Loucy (cell line): ENCODE data around the gene MEPCE.

Experiments
- H2AFZ ChIP-seq: fragments of 200-600 bp; sonication (generic); 2 replicates; pipeline ENCODE4 v1.6.0; 2016; ENCODE audit warnings: antibody characterized with exemption, mild to moderate bottlenecking, low read length, moderate library complexity
- H3F3A ChIP-seq: fragments of 200-600 bp; 2 replicates; pipeline ENCODE4 v1.6.0; 2016; ENCODE audit warnings: antibody characterized with exemption, low read depth, mild to moderate bottlenecking
- H3K27me3 ChIP-seq: fragments of 200-600 bp; sonication (generic); 2 replicates; pipeline ENCODE4 v1.6.1; 2014; ENCODE audit warnings: low read length, mild to moderate bottlenecking; ENCODE audit not compliant: insufficient read depth, poor library complexity, severe bottlenecking
- H3K36me3 ChIP-seq: fragments of 200-600 bp; sonication (generic); 2 replicates; pipeline ENCODE4 v1.6.1; 2016; ENCODE audit warnings: low read length; ENCODE audit not compliant: insufficient read depth
- H3K4me1 ChIP-seq: fragments of 200-600 bp; sonication (generic); 2 replicates; pipeline ENCODE4 v1.5.1; 2014; ENCODE audit warnings: low read length, mild to moderate bottlenecking; ENCODE audit not compliant: insufficient read depth, poor library complexity, severe bottlenecking
- H3K4me2 ChIP-seq: fragments of 200-600 bp; sonication (generic); 2 replicates; pipeline ENCODE4 v1.6.0; 2014; ENCODE audit warnings: antibody characterized with exemption, low read length, low read depth, mild to moderate bottlenecking; ENCODE audit not compliant: poor library complexity, severe bottlenecking
- H3K4me3 ChIP-seq: fragments of 200-600 bp; sonication (generic); 2 replicates; pipeline ENCODE4 v1.5.1; 2014; ENCODE audit warnings: low read length, mild to moderate bottlenecking, mixed read lengths; ENCODE audit not compliant: poor library complexity, severe bottlenecking
- H3K79me2 ChIP-seq: fragments of 200-600 bp; sonication (generic); 2 replicates; pipeline ENCODE4 v1.6.1; 2014; ENCODE audit warnings: low read length; ENCODE audit not compliant: insufficient read depth
- H3K9ac ChIP-seq: fragments of 200-600 bp; sonication (generic); 2 replicates; pipeline ENCODE4 v1.6.0; 2014; ENCODE audit warnings: mild to moderate bottlenecking, low read depth, low read length, moderate library complexity; ENCODE audit not compliant: poor library complexity, severe bottlenecking
- H3K9me2 ChIP-seq: fragments of 200-600 bp; sonication (generic); replicated peaks from 2 replicates; pipeline ENCODE4 v1.6.1; 2016; ENCODE audit warnings: low read depth, low read length, mixed read lengths
- H3K9me3 ChIP-seq: fragments of 200-600 bp; sonication (generic); 2 replicates; pipeline ENCODE4 v1.6.1; 2014; ENCODE audit warnings: mild to moderate bottlenecking, antibody characterized with exemption, low read length, low read depth; ENCODE audit not compliant: insufficient read depth
- H4K20me1 ChIP-seq: fragments of 200-600 bp; sonication (generic); 2 replicates; pipeline ENCODE4 v1.6.0; 2014; ENCODE audit warnings: antibody characterized with exemption, low read length, mild to moderate bottlenecking; ENCODE audit not compliant: insufficient read depth, poor library complexity, severe bottlenecking
- EZH2phosphoT487 ChIP-seq: fragments of 200-600 bp; IDR thresholded peaks from 2 replicates; pipeline ENCODE4 v1.6.1; 2018; ENCODE audit warnings: antibody characterized with exemption, mild to moderate bottlenecking, moderate library complexity, borderline replicate concordance
- TF ChIP-seq, protein P1 (sequence below): fragments of 200-600 bp; sonication (generic); conservative IDR thresholded peaks from 2 replicates; pipeline ENCODE4 v1.5.1; 2014; ENCODE audit warnings: mild to moderate bottlenecking, antibody characterized with exemption, low read length

The MEPCE gene

DNA sequence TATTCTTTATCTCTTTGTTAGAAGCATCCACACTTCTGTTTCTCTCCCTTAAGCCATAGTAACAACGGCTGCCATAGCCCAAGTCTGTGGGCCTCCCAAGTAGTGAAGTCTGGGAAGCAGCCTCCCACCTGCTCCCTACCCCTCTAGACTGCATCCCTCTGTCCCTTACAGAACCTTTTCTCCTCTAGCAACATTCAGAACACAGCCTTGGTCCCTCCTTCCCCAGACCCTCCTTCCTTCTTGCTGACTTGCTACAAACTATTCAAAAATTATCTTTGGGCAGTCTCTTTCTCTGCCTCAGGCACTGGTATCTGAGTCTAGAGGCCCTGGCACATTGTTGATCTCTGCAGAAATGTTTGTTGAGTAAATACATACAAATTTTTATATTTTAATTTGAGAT, 51.8 kb downstream of the MEPCE start:
- no peak overlapping the region; the same call in 1 of the 2 replicates for H2AFZ ChIP-seq
- peaks cover 5% of the 10 kb centered on the region for H3K27me3 ChIP-seq
- no peaks in the 10 kb centered on the region for H3K9me3 ChIP-seq
- H3K79me2 ChIP-seq, result peaks cover 25% of the 10 kb centered on the region
- no peaks in the 10 kb centered on the region for H3K9me2 ChIP-seq
- peaks cover 16% of the 10 kb centered on the region for H3K4me1 ChIP-seq
- H4K20me1 ChIP-seq, result peaks cover 21% of the 10 kb centered on the region
- no peak for TF ChIP-seq EZH2phosphoT487
- TF ChIP-seq, protein P1, sequence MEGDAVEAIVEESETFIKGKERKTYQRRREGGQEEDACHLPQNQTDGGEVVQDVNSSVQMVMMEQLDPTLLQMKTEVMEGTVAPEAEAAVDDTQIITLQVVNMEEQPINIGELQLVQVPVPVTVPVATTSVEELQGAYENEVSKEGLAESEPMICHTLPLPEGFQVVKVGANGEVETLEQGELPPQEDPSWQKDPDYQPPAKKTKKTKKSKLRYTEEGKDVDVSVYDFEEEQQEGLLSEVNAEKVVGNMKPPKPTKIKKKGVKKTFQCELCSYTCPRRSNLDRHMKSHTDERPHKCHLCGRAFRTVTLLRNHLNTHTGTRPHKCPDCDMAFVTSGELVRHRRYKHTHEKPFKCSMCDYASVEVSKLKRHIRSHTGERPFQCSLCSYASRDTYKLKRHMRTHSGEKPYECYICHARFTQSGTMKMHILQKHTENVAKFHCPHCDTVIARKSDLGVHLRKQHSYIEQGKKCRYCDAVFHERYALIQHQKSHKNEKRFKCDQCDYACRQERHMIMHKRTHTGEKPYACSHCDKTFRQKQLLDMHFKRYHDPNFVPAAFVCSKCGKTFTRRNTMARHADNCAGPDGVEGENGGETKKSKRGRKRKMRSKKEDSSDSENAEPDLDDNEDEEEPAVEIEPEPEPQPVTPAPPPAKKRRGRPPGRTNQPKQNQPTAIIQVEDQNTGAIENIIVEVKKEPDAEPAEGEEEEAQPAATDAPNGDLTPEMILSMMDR, result no peak
- H3F3A ChIP-seq, result peaks cover 6% of the 10 kb centered on the region; the same call in 1 of the 2 replicates
- no peak overlapping the region for H3K9ac ChIP-seq
- H3K36me3 ChIP-seq, result no peaks in the 10 kb centered on the region
- H3K4me2 ChIP-seq, result no peak overlapping the region
- no peak overlapping the region for H3K4me3 ChIP-seq

DNA sequence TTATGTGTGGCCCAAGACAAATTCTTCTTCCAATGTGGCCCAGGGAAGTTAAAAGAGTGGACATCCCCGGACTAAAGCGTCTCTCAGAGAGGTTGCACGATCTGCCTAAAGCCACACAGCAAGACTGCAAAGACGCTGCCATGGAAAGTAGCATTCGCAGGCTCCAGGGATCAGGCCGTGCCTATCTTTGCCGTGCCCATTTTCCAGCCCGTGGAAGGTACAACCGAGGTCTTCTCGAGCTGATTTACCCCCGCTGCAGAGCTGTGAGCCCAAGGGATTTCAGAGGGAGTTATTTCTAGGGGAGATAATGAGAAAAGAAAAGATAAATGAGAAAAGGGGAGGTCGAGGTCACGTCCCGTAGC, 53.1 kb downstream of the MEPCE start:
- peak overlapping the region; percentile 41 for H3K9ac ChIP-seq
- peak overlapping the region; percentile 86; the same call in 1 of the 2 replicates for H2AFZ ChIP-seq
- no peaks in the 10 kb centered on the region for H3K36me3 ChIP-seq
- TF ChIP-seq, protein P1, result no peak
- TF ChIP-seq EZH2phosphoT487, result no peak
- peaks cover 9% of the 10 kb centered on the region for H3K4me1 ChIP-seq
- H3K4me2 ChIP-seq, result peak overlapping the region; percentile 96
- peaks cover 5% of the 10 kb centered on the region for H3K27me3 ChIP-seq
- H4K20me1 ChIP-seq, result peaks cover 8% of the 10 kb centered on the region
- H3F3A ChIP-seq, result peaks cover 6% of the 10 kb centered on the region; the same call in 1 of the 2 replicates
- no peaks in the 10 kb centered on the region for H3K9me3 ChIP-seq
- H3K9me2 ChIP-seq, result no peaks in the 10 kb centered on the region
- peaks cover 13% of the 10 kb centered on the region for H3K79me2 ChIP-seq
- H3K4me3 ChIP-seq, result peak overlapping the region; percentile 75

DNA sequence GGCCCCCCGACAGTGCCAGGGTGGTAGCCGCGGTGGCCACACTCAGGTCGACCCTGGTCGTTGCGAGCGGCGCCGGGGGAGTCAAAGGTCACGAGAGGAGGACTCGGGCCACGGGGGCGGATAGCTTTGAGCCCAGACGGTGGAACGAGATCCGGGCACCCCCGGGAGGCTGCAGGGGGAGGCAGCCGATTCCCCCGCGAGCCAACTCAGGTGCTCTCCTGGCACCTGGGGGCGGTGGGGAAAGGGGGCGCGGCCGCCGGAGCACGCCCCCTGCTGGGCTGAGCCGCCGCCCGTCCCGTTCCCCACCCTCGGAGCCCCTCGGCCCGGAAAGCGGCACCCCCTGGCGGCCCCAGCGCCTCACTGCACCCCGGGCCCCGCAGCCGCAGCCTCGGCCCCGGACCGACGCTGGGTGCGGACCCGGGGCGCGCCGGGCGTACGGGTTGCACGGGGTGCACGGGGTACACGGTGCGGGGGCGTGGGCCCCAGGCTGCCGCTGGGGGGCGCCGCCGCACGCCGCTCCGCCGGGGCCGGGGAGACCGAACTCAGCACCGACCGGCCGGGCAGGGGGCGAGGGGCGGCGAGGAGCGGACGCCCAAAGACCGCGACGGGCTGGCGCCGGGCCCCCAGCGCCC, 53.6 kb downstream of the MEPCE start:
- H3K27me3 ChIP-seq, result peaks cover 5% of the 10 kb centered on the region
- H2AFZ ChIP-seq, result peak overlapping the region; percentile 86; the same call in 1 of the 2 replicates
- H4K20me1 ChIP-seq, result peaks cover 5% of the 10 kb centered on the region
- H3K4me1 ChIP-seq, result peaks cover 9% of the 10 kb centered on the region
- H3K79me2 ChIP-seq, result peaks cover 8% of the 10 kb centered on the region
- peak overlapping the region; percentile 96 for H3K4me2 ChIP-seq
- H3K9me2 ChIP-seq, result no peaks in the 10 kb centered on the region
- H3K9ac ChIP-seq, result peak overlapping the region; percentile 41
- H3K36me3 ChIP-seq, result no peaks in the 10 kb centered on the region
- peaks cover 6% of the 10 kb centered on the region; the same call in 1 of the 2 replicates for H3F3A ChIP-seq
- no peaks in the 10 kb centered on the region for H3K9me3 ChIP-seq
- TF ChIP-seq, protein P1, result peak; percentile 82
- no peak for TF ChIP-seq EZH2phosphoT487
- H3K4me3 ChIP-seq, result peak overlapping the region; percentile 75
